HG02884 (cell line): ENCODE results near the gene RPS19.

Source experiments
- ATAC-seq: cut with Tn5 transposase; IDR thresholded peaks from one replicate; pipeline ENCODE4 v1.9.1; 2021; ENCODE audit warnings: mild to moderate bottlenecking, moderate library complexity; ENCODE audit not compliant: unreplicated experiment

Gene RPS19

GRCh38 chr19:41859618-41860418 is at the start of gene RPS19:
RPS19 (plus strand) TSS chr19:41860255; CDS start chr19:41860775, 520 bp downstream.
- peak; percentile 68 for ATAC-seq

GRCh38 chr19:41810301-41810700 is 49.8 kb upstream of the RPS19 start:
- no peak for ATAC-seq

GRCh38 chr19:41811036-41811435 is 49.0 kb upstream of the RPS19 start:
- ATAC-seq, result no peak

GRCh38 chr19:41811981-41812380 is 48.1 kb upstream of the RPS19 start:
- no peak for ATAC-seq

- ATAC-seq, result no peak
Observed at GRCh38 chr19:41813911-41814310, 46.1 kb upstream of the RPS19 start.

GRCh38 chr19:41815301-41815700 is 44.8 kb upstream of the RPS19 start:
- ATAC-seq, result no peak

GRCh38 chr19:41816761-41817160 is 43.3 kb upstream of the RPS19 start:
- no peak for ATAC-seq

GRCh38 chr19:41821003-41821735 is 38.9 kb upstream of the RPS19 start:
- ATAC-seq, result no peak

- no peak for ATAC-seq
Observed at GRCh38 chr19:41837981-41838708, 21.9 kb upstream of the RPS19 start.

- no peak for ATAC-seq
Observed at GRCh38 chr19:41839211-41839610, 20.8 kb upstream of the RPS19 start.

GRCh38 chr19:41843371-41843770 is 16.7 kb upstream of the RPS19 start:
- no peak for ATAC-seq

- no peak for ATAC-seq
Observed at GRCh38 chr19:41844601-41845000, 15.5 kb upstream of the RPS19 start, which contains the start of gene LYPD4. LYPD4 (minus strand) TSS chr19:41844683; CDS start chr19:41839285, 5,398 bp downstream.

GRCh38 chr19:41845001-41845050 is 15.2 kb upstream of the RPS19 start, which contains the start of gene DMRTC2:
DMRTC2 (plus strand) TSS chr19:41845042; CDS start chr19:41847429, 2,387 bp downstream.
- no peak for ATAC-seq

GRCh38 chr19:41845051-41845590 is 14.9 kb upstream of the RPS19 start:
- no peak for ATAC-seq

- ATAC-seq, result no peak
Observed at GRCh38 chr19:41847351-41848105, 12.5 kb upstream of the RPS19 start.

GRCh38 chr19:41848666-41849065 is 11.4 kb upstream of the RPS19 start:
- no peak for ATAC-seq

GRCh38 chr19:41849067-41849466 is 11.0 kb upstream of the RPS19 start:
- no peak for ATAC-seq

GRCh38 chr19:41850381-41850780 is 9.7 kb upstream of the RPS19 start:
- ATAC-seq, result no peak

GRCh38 chr19:41851456-41851855 is 8.6 kb upstream of the RPS19 start:
- ATAC-seq, result no peak

- ATAC-seq, result no peak
Observed at GRCh38 chr19:41853344-41853743, 6.7 kb upstream of the RPS19 start.

GRCh38 chr19:41853768-41854167 is 6.3 kb upstream of the RPS19 start:
- no peak for ATAC-seq
